Measurements from ENCODE around the gene OMG. TPM values are rescaled to one million over a fixed set of nuclear protein-coding genes. Genes with fewer than 3 reads are reported as not detected.

OMG gene
- total and polyA plus RNA-seq, 2 experiments from 2014 or later = 0.58 TPM; not detected in 1

DNA sequence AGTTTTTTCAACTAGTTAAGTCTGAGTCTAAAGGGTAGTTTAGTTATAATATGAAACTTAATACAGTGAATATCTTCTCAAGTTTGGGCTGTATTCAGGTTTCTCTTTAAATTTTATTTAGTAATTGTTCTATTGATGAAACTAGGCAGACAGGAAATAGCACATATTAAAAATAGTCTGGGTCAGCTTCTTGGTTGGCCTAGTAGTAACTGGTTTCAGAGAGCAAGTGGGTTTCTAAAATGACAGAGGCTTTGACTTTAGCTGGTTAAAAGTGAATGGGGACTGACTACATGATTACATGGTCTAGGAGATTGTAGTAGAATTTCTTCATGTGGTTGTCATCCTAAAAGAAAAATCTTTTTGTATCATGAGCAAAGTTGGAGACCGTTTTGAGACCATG lies 46.8 kb downstream of the OMG start:
- Histone ChIP-seq H2AFZ (no peak overlapping the region), H3K27ac (no peak overlapping the region), H3K4me2 (no peak overlapping the region), H3K9me3 (ENCODE audit: low read depth) (no peaks in the 10 kb centered on the region), H3K27me3 (no peaks in the 10 kb centered on the region), H4K20me1 (ENCODE audit: insufficient read depth, poor library complexity, severe bottlenecking) (no peaks in the 10 kb centered on the region), H3K79me2 (no peaks in the 10 kb centered on the region), H3K4me1 (ENCODE audit: insufficient read depth) (peaks cover 5% of the 10 kb centered on the region), H3K36me3 (replicated peaks; ENCODE audit: insufficient read depth, low read depth) (no peaks in the 10 kb centered on the region), H3K4me3 (no peak overlapping the region), H3K9me2 (replicated peaks; ENCODE audit: insufficient read depth) (no peaks in the 10 kb centered on the region)
- TF ChIP-seq EZH2phosphoT487 (IDR thresholded peaks at IDR 0.05; ENCODE audit: low read depth, severe bottlenecking, unreplicated experiment) = no peak
- TF ChIP-seq EZH2 (IDR thresholded peaks at IDR 0.05; ENCODE audit: borderline replicate concordance) = no peak
- TF ChIP-seq CTCF (IDR thresholded peaks at IDR 0.05; ENCODE audit: poor library complexity) = no peak
- 94% methylated on average over 1 of the region's 1 CpG for WGBS (ENCODE audit: low lambda C conversion rate, missing lambda C conversion rate)
- DNase-seq (ENCODE audit: low spot score) = no peak

DNA sequence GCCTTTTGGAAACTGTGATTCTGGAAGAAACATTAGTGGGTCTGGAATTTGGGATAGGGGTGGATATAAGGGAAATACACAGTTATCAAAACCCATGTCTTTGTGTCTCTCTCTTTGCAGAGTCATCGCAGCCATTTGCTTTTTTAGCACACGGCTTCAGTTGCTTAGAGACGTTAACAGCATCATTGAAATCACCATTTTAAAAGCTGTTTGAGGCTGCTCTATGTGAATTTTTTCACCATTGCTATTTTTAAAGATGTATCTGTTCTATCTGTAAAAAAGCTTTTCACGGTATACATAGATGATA lies 47.3 kb downstream of the OMG start:
- WGBS (ENCODE audit: low lambda C conversion rate, missing lambda C conversion rate) = 84% methylated on average over 4 of the region's 4 CpGs
- TF ChIP-seq EZH2phosphoT487 (IDR thresholded peaks at IDR 0.05; ENCODE audit: low read depth, severe bottlenecking, unreplicated experiment) (no peak), CTCF (IDR thresholded peaks at IDR 0.05; ENCODE audit: poor library complexity) (no peak), EZH2 (IDR thresholded peaks at IDR 0.05; ENCODE audit: borderline replicate concordance) (no peak)
- no peaks in the 10 kb centered on the region for H3K9me3 ChIP-seq (ENCODE audit: low read depth)
- no peak for DNase-seq (ENCODE audit: low spot score)
- H3K36me3 ChIP-seq (replicated peaks; ENCODE audit: insufficient read depth, low read depth) = no peaks in the 10 kb centered on the region
- no peaks in the 10 kb centered on the region for H3K27me3 ChIP-seq
- H3K4me2 ChIP-seq = no peak overlapping the region
- H3K4me3 ChIP-seq = no peak overlapping the region
- no peaks in the 10 kb centered on the region for H3K79me2 ChIP-seq
- no peaks in the 10 kb centered on the region for H3K9me2 ChIP-seq (replicated peaks; ENCODE audit: insufficient read depth)
- no peak overlapping the region for H3K27ac ChIP-seq
- H3K4me1 ChIP-seq (ENCODE audit: insufficient read depth) = peaks cover 5% of the 10 kb centered on the region
- H2AFZ ChIP-seq = no peak overlapping the region
- no peaks in the 10 kb centered on the region for H4K20me1 ChIP-seq (ENCODE audit: insufficient read depth, poor library complexity, severe bottlenecking)

GRCh38 chr17:31248986-31249834 lies 47.8 kb downstream of the OMG start:
- no peaks in the 10 kb centered on the region for H3K79me2 ChIP-seq
- no peak overlapping the region for H3K4me2 ChIP-seq
- 98% methylated on average over 5 of the region's 5 CpGs for WGBS (ENCODE audit: low lambda C conversion rate, missing lambda C conversion rate)
- no peak for TF ChIP-seq EZH2phosphoT487 (IDR thresholded peaks at IDR 0.05; ENCODE audit: low read depth, severe bottlenecking, unreplicated experiment)
- TF ChIP-seq EZH2 (IDR thresholded peaks at IDR 0.05; ENCODE audit: borderline replicate concordance) = no peak
- no peak for TF ChIP-seq CTCF (IDR thresholded peaks at IDR 0.05; ENCODE audit: poor library complexity)
- H3K4me3 ChIP-seq = no peak overlapping the region
- H3K36me3 ChIP-seq (replicated peaks; ENCODE audit: insufficient read depth, low read depth) = no peaks in the 10 kb centered on the region
- no peaks in the 10 kb centered on the region for H3K27me3 ChIP-seq
- H3K4me1 ChIP-seq (ENCODE audit: insufficient read depth) = peaks cover 5% of the 10 kb centered on the region
- H4K20me1 ChIP-seq (ENCODE audit: insufficient read depth, poor library complexity, severe bottlenecking) = no peaks in the 10 kb centered on the region
- DNase-seq (ENCODE audit: low spot score) = no peak
- H3K9me3 ChIP-seq (ENCODE audit: low read depth) = no peaks in the 10 kb centered on the region
- no peak overlapping the region for H3K27ac ChIP-seq
- no peak overlapping the region for H2AFZ ChIP-seq
- no peaks in the 10 kb centered on the region for H3K9me2 ChIP-seq (replicated peaks; ENCODE audit: insufficient read depth)

Other genes starting within 250 kb of the OMG start
- 37.4 and 45.9 TPM in 2 replicates for gene NF1, start 202.3 kb downstream of the OMG start, total RNA-seq
- 8.4 and 11.4 TPM in 2 replicates for gene NF1, start 202.3 kb downstream of the OMG start, polyA plus RNA-seq
- gene EVI2B, start 16.8 kb upstream of the OMG start, total RNA-seq = not detected in 2 replicates
- 0.34 TPM in 1 of 2 replicates, not detected in the other for gene EVI2B, start 16.8 kb upstream of the OMG start, polyA plus RNA-seq
- gene EVI2A, start 24.4 kb upstream of the OMG start, total RNA-seq = 0.10 and 0.28 TPM in 2 replicates
- gene EVI2A, start 24.4 kb upstream of the OMG start, polyA plus RNA-seq = 0.88 and 1.1 TPM in 2 replicates
- gene RAB11FIP4, start 94.4 kb upstream of the OMG start, total RNA-seq = 35.6 and 36.7 TPM in 2 replicates
- 22.0 and 25.8 TPM in 2 replicates for gene RAB11FIP4, start 94.4 kb upstream of the OMG start, polyA plus RNA-seq

Data from hepatocyte (in vitro differentiated cells).